Duodenal mucosa (tissue), 2 donors: ENCODE data around the gene FOXJ3.

ENCODE experiments used
- H3K27ac ChIP-seq: one replicate; pipeline ENCODE4 v1.7.0; 2013; ENCODE audit warnings: low read depth, low read length
- H3K27me3 ChIP-seq, 2 donors: one replicate each; pipeline ENCODE4 v1.7.0; 2013; ENCODE audit warnings: low read length in 2 of 2, control low read depth in 1 of 2; ENCODE audit not compliant: insufficient read depth in 2 of 2, control insufficient read depth in 1 of 2
- H3K36me3 ChIP-seq, 2 donors: one replicate each; pipeline ENCODE4 v1.7.0; 2013; ENCODE audit warnings: low read length in 2 of 2, control low read depth in 1 of 2; ENCODE audit not compliant: insufficient read depth in 2 of 2, control insufficient read depth in 1 of 2
- H3K4me1 ChIP-seq, 2 donors: one replicate each; pipeline ENCODE4 v1.7.0; 2013; ENCODE audit warnings: low read length in 2 of 2, control low read depth in 1 of 2; ENCODE audit not compliant: insufficient read depth in 2 of 2, control insufficient read depth in 1 of 2
- H3K4me3 ChIP-seq, 2 donors: one replicate each; pipeline ENCODE4 v1.7.0; 2013; ENCODE audit warnings: low read length in 2 of 2, low read depth in 1 of 2
- H3K9ac ChIP-seq, 2 donors: one replicate each; pipeline ENCODE4 v1.7.0; 2013; ENCODE audit warnings: low read length in 2 of 2, low read depth in 1 of 2
- H3K9me3 ChIP-seq, 2 donors: one replicate each; pipeline ENCODE4 v1.7.0; 2013; ENCODE audit warnings: low read length in 2 of 2, control low read depth in 1 of 2; ENCODE audit not compliant: control insufficient read depth in 1 of 2

Gene FOXJ3

GRCh38 chr1:42173961-42174735, 160.9 kb downstream of the FOXJ3 start:
- Histone ChIP-seq H3K9ac (no peak overlapping the region), H3K27ac (no peak overlapping the region), H3K9me3 (no peaks in the 10 kb centered on the region), H3K36me3 (no peaks in the 10 kb centered on the region), H3K4me1 (peaks cover 19 to 37% of the 10 kb centered on the region in 2 donors), H3K4me3 (no peak overlapping the region), H3K27me3 (no peaks in the 10 kb centered on the region)

GRCh38 chr1:42173155-42173933, 161.7 kb downstream of the FOXJ3 start:
- no peak overlapping the region for H3K9ac ChIP-seq
- H3K27ac ChIP-seq: no peak overlapping the region
- H3K9me3 ChIP-seq: no peaks in the 10 kb centered on the region
- peaks cover 19 to 38% of the 10 kb centered on the region in 2 donors for H3K4me1 ChIP-seq
- no peak overlapping the region for H3K4me3 ChIP-seq
- no peaks in the 10 kb centered on the region for H3K27me3 ChIP-seq
- H3K36me3 ChIP-seq: no peaks in the 10 kb centered on the region

GRCh38 chr1:42172381-42173133, 162.5 kb downstream of the FOXJ3 start:
- Histone ChIP-seq H3K36me3 (no peaks in the 10 kb centered on the region), H3K4me3 (no peak overlapping the region), H3K9me3 (no peaks in the 10 kb centered on the region), H3K4me1 (peaks cover 24 to 44% of the 10 kb centered on the region in 2 donors), H3K9ac (no peak overlapping the region), H3K27me3 (no peaks in the 10 kb centered on the region), H3K27ac (no peak overlapping the region)

GRCh38 chr1:42171679-42172266, 163.3 kb downstream of the FOXJ3 start:
- peaks cover 27 to 46% of the 10 kb centered on the region in 2 donors for H3K4me1 ChIP-seq
- no peak overlapping the region for H3K4me3 ChIP-seq
- no peak overlapping the region for H3K27ac ChIP-seq
- H3K9me3 ChIP-seq: no peaks in the 10 kb centered on the region
- no peaks in the 10 kb centered on the region for H3K27me3 ChIP-seq
- H3K9ac ChIP-seq: no peak overlapping the region
- no peaks in the 10 kb centered on the region for H3K36me3 ChIP-seq

- Histone ChIP-seq H3K4me3 (no peak overlapping the region), H3K27me3 (no peaks in the 10 kb centered on the region), H3K9me3 (no peaks in the 10 kb centered on the region), H3K36me3 (no peaks in the 10 kb centered on the region), H3K4me1 (peaks cover 34 to 52% of the 10 kb centered on the region in 2 donors), H3K9ac (no peak overlapping the region), H3K27ac (no peak overlapping the region)
These were observed 164.0 kb downstream of the FOXJ3 start for GRCh38 chr1:42170779-42171621.

- no peak overlapping the region for H3K27ac ChIP-seq
- peaks cover 49 to 70% of the 10 kb centered on the region in 2 donors for H3K4me1 ChIP-seq
- no peak overlapping the region for H3K4me3 ChIP-seq
- no peaks in the 10 kb centered on the region for H3K27me3 ChIP-seq
- H3K36me3 ChIP-seq: no peaks in the 10 kb centered on the region
- no peak overlapping the region for H3K9ac ChIP-seq
- no peaks in the 10 kb centered on the region for H3K9me3 ChIP-seq
These were observed 166.3 kb downstream of the FOXJ3 start for GRCh38 chr1:42168763-42169162.

GRCh38 chr1:42168391-42168670, 166.7 kb downstream of the FOXJ3 start:
- Histone ChIP-seq H3K27me3 (no peaks in the 10 kb centered on the region), H3K4me3 (no peak overlapping the region), H3K9me3 (no peaks in the 10 kb centered on the region), H3K27ac (no peak overlapping the region), H3K36me3 (no peaks in the 10 kb centered on the region), H3K9ac (no peak overlapping the region), H3K4me1 (peaks cover 49 to 68% of the 10 kb centered on the region in 2 donors)

GRCh38 chr1:42167611-42168390, 167.2 kb downstream of the FOXJ3 start:
- no peaks in the 10 kb centered on the region for H3K36me3 ChIP-seq
- no peak overlapping the region for H3K9ac ChIP-seq
- no peak overlapping the region for H3K27ac ChIP-seq
- peaks cover 44 to 63% of the 10 kb centered on the region in 2 donors for H3K4me1 ChIP-seq
- no peaks in the 10 kb centered on the region for H3K9me3 ChIP-seq
- H3K27me3 ChIP-seq: no peaks in the 10 kb centered on the region
- H3K4me3 ChIP-seq: no peak overlapping the region
